GM18870 (cell line): ENCODE measurements around the gene SRRM1.
"Not testable (repeated sequence)": the region's sequence is repeated elsewhere in the genome, so short reads cannot be mapped to it uniquely, and the experiment has no call there.

ENCODE experiments used
- ATAC-seq: cut with Tn5 transposase; IDR thresholded peaks from one replicate; pipeline ENCODE4 v1.9.1; 2021; ENCODE audit warnings: moderate library complexity; ENCODE audit not compliant: unreplicated experiment

SRRM1 gene

GRCh38 chr1:24641646-24642151, 1.4 kb upstream of the SRRM1 start:
- no peak for ATAC-seq

- ATAC-seq: no peak
Measured at GRCh38 chr1:24643363-24644099, 429 bp downstream of the SRRM1 start.

DNA sequence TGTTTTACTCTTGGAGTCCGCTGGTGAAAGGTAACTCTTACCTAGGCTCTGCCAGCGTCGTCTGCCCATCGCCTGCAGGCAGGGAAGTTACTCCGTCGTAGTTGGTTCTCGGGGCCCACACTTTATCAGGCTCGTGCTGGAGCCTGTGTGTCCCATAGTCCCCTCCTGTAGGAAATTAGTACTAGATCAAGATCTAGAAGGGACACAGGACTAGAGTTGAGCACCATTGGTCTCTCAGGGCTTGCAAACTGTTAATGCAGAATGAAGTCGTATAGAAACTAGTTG, 940 bp downstream of the SRRM1 start:
- ATAC-seq: no peak

GRCh38 chr1:24648919-24649318, 5.8 kb downstream of the SRRM1 start:
- no peak for ATAC-seq

DNA sequence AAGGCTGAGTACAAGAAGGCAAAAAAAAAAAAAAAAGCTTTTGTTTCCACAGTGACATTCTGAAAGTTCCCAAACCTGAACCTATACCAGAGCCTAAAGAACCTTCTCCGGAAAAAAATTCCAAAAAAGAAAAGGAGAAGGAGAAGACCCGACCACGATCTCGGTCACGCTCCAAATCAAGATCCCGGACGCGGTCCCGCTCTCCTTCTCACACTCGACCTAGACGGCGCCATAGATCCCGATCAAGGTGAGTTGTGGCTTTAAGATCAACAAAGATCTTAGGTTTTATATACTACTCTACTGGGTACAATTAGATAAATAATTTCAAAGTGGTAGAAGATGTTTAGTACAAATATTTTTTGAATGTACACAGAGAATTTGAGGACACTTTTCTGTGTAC, 9.3 kb downstream of the SRRM1 start:
- ATAC-seq: no peak

DNA sequence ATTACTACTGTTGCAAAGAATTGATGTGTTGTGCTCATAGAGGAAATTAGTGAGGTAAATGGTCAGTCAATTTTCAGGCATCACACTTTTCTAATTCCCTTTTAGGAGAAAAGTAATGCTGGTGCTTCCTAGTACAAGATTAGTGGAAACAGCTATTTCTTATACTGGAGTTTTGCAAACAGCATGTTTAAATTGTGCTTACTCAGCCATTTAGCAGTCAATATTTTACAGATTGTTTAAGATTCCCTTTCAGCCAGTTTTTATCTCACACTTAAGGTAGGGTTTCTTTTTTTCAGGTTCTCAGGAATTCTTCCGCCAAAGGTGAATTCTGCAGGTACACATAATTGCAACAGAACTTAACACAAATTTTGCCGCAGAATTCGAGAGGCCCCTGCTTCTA, 10.9 kb downstream of the SRRM1 start:
- ATAC-seq: no peak

- no peak for ATAC-seq
Measured at GRCh38 chr1:24656046-24656445, 12.9 kb downstream of the SRRM1 start.

DNA sequence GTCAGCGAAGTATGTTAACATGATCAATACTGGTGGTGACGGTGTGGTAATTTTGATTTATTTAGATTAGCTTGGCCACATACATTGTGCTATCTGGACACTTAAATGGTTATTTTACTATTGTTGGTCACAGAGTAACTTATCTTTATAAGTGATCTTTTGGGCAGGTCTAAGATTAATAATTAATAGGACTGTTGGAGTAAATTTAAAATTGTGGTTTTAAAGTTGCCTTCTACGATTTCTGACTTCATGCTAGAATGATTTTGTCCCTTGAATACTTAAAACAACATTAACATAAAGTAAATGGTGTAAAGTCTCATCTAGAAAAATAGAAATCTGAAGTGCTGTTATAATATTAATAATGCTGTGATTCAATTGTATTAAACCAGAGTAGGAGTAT, 14.7 kb downstream of the SRRM1 start:
- ATAC-seq: no peak

DNA sequence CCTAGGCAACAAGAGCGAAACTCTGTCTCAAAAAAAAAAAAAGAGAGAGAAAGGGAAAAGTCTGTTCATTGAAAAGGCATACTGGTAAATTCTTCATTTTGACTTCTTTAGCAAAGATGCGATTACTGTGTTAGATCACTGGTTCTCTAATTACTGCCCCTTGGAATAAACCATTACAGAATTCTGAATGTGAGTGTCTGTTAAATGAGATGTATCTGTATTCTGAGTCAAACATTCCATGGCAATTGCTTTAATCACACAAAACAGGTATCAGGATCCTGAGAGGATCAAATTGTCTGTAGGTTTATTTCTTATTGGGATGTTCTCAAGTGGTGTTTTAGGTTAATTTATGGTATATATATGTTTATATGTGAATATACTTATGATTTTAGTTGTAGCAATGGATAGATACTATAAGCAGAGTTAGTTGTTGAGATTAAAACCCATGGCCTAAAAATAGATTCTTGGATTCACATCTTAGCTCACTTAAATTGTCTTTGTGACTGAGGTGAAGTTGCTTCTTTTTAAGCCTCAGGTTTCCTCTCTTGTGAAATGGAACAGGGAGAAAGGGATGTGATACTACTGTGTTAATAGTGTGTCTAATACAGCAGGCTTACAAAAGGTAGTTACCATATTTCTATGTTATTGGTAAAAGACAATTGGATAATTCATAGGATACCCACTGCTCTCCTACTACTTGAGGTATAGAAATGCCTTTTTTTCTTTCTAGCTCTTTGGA, 16.2 kb downstream of the SRRM1 start:
- no peak for ATAC-seq

- ATAC-seq: no peak
Measured at GRCh38 chr1:24659993-24660665, 17.0 kb downstream of the SRRM1 start.

DNA sequence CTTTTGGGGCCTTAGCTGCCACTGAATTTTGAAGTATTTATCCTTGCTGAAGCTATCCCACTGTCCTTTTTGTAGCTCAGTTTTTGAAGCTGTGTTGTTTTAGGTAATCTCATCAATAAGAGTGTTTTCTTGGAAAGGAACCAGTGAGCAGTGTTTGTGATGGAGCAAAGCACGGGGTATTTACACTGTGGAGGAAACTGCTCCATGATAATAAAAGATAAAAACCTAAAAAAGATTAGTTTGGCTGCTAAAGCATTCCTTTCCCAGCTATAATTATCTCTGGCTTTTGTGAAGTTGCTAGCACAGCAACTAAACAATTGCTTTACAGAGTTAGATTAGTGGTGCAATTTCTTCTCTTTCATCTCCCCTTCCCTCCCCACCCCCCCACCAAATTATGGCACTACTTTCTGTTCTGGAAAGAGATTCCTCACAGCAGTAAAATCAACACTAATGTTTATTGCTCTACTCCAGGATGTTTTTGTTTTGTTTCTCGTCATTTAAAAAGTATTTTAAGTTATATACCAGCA, 21.5 kb downstream of the SRRM1 start:
- no peak for ATAC-seq

- ATAC-seq: no peak
Measured at GRCh38 chr1:24666794-24667193, 23.7 kb downstream of the SRRM1 start.

DNA sequence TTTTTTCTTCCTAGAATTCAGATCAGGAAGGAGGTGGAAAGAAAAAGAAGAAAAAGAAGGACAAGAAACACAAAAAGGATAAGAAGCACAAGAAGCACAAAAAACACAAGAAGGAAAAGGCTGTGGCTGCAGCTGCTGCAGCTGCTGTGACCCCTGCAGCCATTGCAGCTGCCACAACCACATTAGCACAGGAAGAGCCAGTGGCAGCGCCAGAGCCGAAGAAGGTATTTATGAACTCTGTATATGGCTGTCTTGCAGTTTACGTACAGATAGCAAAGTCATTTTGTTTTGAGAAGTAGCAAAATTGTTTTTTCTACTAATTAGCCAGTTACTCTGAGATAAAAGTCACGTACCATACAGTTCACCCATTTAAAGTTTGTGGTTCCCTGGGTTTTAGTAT, 28.3 kb downstream of the SRRM1 start:
- not testable (repeated sequence) for ATAC-seq

GRCh38 chr1:24672686-24673085, 29.6 kb downstream of the SRRM1 start:
- ATAC-seq: not testable (repeated sequence)

DNA sequence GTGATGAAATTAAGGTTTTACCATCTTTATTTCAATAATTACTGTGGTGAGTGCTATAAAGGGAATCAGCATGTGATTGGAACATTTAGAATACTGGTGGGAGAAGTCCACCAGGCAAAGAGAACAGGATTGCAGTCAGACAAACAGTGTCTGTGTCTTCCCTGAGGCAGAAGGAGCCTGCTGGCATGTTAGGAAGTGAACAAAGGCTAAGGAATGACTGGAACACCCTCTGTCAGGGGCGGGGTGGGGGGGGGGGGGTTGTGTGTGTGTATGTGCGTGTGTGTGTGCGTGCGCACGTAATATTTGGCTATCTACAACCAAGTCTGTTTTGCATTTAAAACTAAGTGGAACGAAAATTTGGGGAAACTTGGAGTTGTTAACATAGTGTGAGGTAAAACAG, 30.2 kb downstream of the SRRM1 start:
- no peak for ATAC-seq

- not testable (repeated sequence) for ATAC-seq
Measured at GRCh38 chr1:24678421-24678820, 35.3 kb downstream of the SRRM1 start.

DNA sequence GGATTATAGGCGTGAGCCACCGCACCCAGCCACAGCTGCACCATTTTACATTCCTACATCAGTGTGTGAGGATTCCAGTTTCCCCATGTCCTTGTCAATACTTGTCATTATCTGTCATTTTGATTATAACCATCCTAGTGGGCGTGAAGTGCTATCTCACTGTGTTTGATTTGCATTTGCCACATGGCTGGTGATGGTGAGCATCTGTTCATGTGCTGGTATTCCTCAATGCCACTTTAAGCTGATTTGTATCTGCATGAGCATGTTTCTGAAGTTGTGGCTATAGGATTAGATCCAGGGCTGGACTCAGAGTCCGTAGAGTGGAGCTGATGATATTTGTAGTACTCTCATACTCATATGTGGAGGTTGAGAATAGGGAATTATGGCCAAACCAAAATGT, 36.6 kb downstream of the SRRM1 start:
- ATAC-seq: no peak

DNA sequence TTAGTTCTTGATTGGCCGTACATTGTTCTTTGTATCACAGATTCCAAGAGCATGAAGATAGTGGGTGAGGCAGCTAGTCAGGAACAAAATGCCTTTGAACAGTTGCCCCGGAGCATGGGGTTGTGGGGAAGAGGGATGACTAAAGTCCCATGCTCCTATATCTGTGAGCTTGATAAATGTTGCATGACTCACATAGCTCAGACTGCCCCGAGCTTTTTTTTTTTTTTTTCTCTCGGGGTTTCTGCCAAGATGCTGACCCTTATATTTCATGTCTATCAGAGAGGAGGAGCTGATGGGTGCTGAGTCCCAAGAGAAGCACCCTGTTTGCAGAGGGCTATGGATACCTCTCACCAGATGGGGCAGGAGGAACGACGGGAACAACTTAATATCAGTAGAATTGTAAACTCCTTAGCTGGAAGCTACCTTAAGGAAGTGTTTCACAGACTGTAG, 40.6 kb downstream of the SRRM1 start:
- no peak for ATAC-seq

GRCh38 chr1:24688033-24688432, 44.9 kb downstream of the SRRM1 start:
- no peak for ATAC-seq

DNA sequence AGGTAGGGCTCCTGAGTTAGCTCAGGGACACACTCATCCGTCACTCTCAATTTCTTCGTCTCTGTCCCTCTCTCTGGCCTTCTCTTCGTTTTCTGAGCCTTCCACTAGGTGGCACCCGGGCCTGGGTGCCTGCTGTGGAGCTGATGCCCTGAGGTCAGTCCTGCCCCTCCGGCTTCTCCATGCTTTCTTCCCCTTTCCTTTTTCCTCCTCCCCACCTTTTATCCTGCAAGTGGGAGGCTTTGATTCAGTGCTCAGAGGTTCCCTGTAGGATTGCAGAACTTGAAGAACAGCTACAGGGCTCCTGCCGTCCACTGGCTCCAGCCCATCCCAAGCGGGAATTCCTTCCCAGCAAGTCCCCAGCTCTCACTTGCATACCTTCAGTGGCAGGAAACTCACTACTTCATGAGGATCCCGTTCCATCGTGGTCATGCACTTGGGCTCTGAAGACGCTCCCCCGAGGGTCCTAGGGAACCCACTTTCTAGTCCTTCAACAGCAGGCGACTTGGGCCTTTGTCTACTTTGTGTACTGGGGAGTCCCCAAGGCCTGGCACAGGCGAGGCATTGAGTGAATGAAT, 45.6 kb downstream of the SRRM1 start:
- no peak for ATAC-seq

DNA sequence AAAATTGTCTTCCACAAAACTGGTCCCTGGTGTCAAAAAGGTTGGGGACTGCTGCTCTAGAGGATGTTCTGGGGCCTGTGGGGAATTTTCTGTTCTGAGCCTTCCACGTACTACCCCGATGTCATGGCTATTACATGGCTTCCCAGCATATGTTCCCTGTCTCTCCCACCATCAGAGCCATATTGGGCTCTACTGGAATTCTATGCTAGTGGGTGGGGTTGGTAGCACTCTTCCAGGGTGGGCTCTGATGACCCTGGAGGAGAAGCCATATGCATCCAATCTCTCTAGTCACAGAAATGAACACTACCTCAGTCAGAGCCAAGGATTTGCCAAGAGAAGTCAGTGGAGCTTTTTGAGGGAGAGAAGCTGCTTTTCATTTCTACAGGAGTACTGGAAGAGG, 47.9 kb downstream of the SRRM1 start:
- no peak for ATAC-seq
